NB4 (cell line): Measurements from ENCODE around the gene CDH13.

Experiments used
- DNase-seq: peaks from one replicate; pipeline ENCODE4 v3.0.0; 2010; ENCODE audit warnings: low read depth
- H3K4me3 ChIP-seq: one replicate; pipeline ENCODE4 v1.5.1; 2011; ENCODE audit warnings: mild to moderate bottlenecking, low read depth, low read length, moderate library complexity
- CTCF ChIP-seq: IDR thresholded peaks from one replicate; pipeline ENCODE4 v1.5.1; 2012; ENCODE audit warnings: low read depth, low read length
- MAX ChIP-seq: IDR thresholded peaks from 2 replicates; pipeline ENCODE4 v1.6.1; 2011; ENCODE audit warnings: low read depth, low read length
- MYC ChIP-seq: IDR thresholded peaks from 2 replicates; pipeline ENCODE4 v1.6.1; 2011; ENCODE audit warnings: low read depth, low read length
- POLR2A ChIP-seq: IDR thresholded peaks from 2 replicates; pipeline ENCODE4 v1.6.1; 2011; ENCODE audit warnings: mild to moderate bottlenecking; ENCODE audit not compliant: insufficient read length; ENCODE audit errors: extremely low read depth

The CDH13 gene

GRCh38 chr16:83727018-83727417, 1100.2 kb downstream of the CDH13 start:
- TF ChIP-seq CTCF (no peak), MYC (0 out of 2 replicates have a peak, but pooled peaks have one; percentile 22), MAX (peak; percentile 54; the same call in 1 of the 2 replicates), POLR2A (peak; percentile 13)
- H3K4me3 ChIP-seq = peak overlapping the region; percentile 55
- peak; percentile 97 for DNase-seq

GRCh38 chr16:83727751-83728352, 1101.1 kb downstream of the CDH13 start:
- no peak overlapping the region for H3K4me3 ChIP-seq
- TF ChIP-seq MAX (no peak), CTCF (no peak), POLR2A (no peak), MYC (no peak)

GRCh38 chr16:83728492-83728891, 1101.7 kb downstream of the CDH13 start:
- no peak for TF ChIP-seq MAX
- TF ChIP-seq POLR2A = no peak
- TF ChIP-seq CTCF = no peak
- TF ChIP-seq MYC = no peak
- no peak overlapping the region for H3K4me3 ChIP-seq
- peak; percentile 52 for DNase-seq

More at GRCh38 chr16:83727751-83728352, 1101.1 kb downstream of the CDH13 start:
- DNase-seq = peak; percentile 84

GRCh38 chr16:83730812-83731211, 1104.0 kb downstream of the CDH13 start:
- TF ChIP-seq CTCF (no peak), POLR2A (no peak), MAX (no peak), MYC (no peak)
- DNase-seq = no peak
- H3K4me3 ChIP-seq = no peak overlapping the region

GRCh38 chr16:83732536-83732935, 1105.8 kb downstream of the CDH13 start:
- no peak overlapping the region for H3K4me3 ChIP-seq
- no peak for TF ChIP-seq POLR2A
- TF ChIP-seq CTCF = no peak
- no peak for TF ChIP-seq MYC
- no peak for TF ChIP-seq MAX
- no peak for DNase-seq
